Thoracic aorta (tissue), 2 donors: ENCODE data around the gene SRCAP. TPM values are rescaled to one million over a fixed set of nuclear protein-coding genes. Genes with fewer than 3 reads are reported as not detected.
A peak's percentile ranks its signal among the peaks of the same experiment; 100 is the strongest.

Experiments used
- ATAC-seq: fragments of 150-250 bp; one replicate; pipeline ENCODE4 v1.8.0; 2017; ENCODE audit warnings: low read depth; ENCODE audit not compliant: insufficient number of reproducible peaks, low FRiP score
- DNase-seq: peaks from one replicate; pipeline ENCODE4 v3.0.0-alpha.2; 2020; ENCODE audit warnings: low spot score
- H3K27ac ChIP-seq, 2 donors: fragments of 200-600 bp; sonication (generic); 1 replicate in 1 of 2; 2 replicates in 1 of 2; pipeline ENCODE4 v1.5.1; 2016; ENCODE audit warnings: mild to moderate bottlenecking in 2 of 2, moderate library complexity in 2 of 2
- H3K27me3 ChIP-seq: fragments of 200-600 bp; sonication (generic); replicated peaks from 2 replicates; pipeline ENCODE4 v1.6.0; 2016; ENCODE audit warnings: mild to moderate bottlenecking; ENCODE audit not compliant: insufficient read depth
- H3K36me3 ChIP-seq: fragments of 200-600 bp; sonication (generic); one replicate; pipeline ENCODE4 v1.5.1; 2016
- H3K4me1 ChIP-seq, 2 donors: fragments of 200-600 bp; sonication (generic); 1 replicate in 1 of 2; 2 replicates in 1 of 2; pipeline versions ENCODE4 v1.5.1 to v1.6.0; 2016; ENCODE audit warnings: low read depth in 2 of 2, mild to moderate bottlenecking in 1 of 2; ENCODE audit not compliant: control insufficient read depth in 1 of 2
- H3K4me3 ChIP-seq: fragments of 200-600 bp; sonication (generic); 2 replicates; pipeline ENCODE4 v1.5.1; 2016; ENCODE audit warnings: mild to moderate bottlenecking
- H3K9me3 ChIP-seq: fragments of 200-600 bp; sonication (generic); 2 replicates; pipeline ENCODE4 v1.5.1; 2016
- CTCF ChIP-seq: fragments of 200-600 bp; sonication (generic); IDR thresholded peaks from one replicate; pipeline ENCODE4 v1.5.1; 2019; ENCODE audit warnings: antibody characterized with exemption
- total RNA-seq, 2 donors: library from RNA; depleted of rRNA; stranded (reverse); fragments of >200 nt; gene quantifications; one replicate each; pipeline versions ENCODE4 v1.1.0 to v1.2.3, GENCODE V29; 2016

SRCAP gene
- total RNA-seq, 2 donors from 2014 or later: 39.9 to 86.1 TPM

- Histone ChIP-seq H3K27ac (no peak overlapping the region), H3K27me3 (no peaks in the 10 kb centered on the region), H3K9me3 (no peaks in the 10 kb centered on the region), H3K36me3 (no peaks in the 10 kb centered on the region), H3K4me3 (no peak overlapping the region), H3K4me1 (peaks cover 15 to 36% of the 10 kb centered on the region in 2 donors)
- ATAC-seq (no peak), DNase-seq (no peak)
- no peak for TF ChIP-seq CTCF
Measured at GRCh38 chr16:30745082-30745481, 46.1 kb downstream of the SRCAP start.

GRCh38 chr16:30746638-30747175 lies 47.7 kb downstream of the SRCAP start:
- TF ChIP-seq CTCF: no peak
- no peak overlapping the region for H3K4me3 ChIP-seq
- H3K4me1 ChIP-seq: peaks cover 4 to 20% of the 10 kb centered on the region in 2 donors
- peaks cover 6% of the 10 kb centered on the region for H3K36me3 ChIP-seq
- ATAC-seq (no peak), DNase-seq (no peak)
- H3K27me3 ChIP-seq: no peaks in the 10 kb centered on the region
- H3K27ac ChIP-seq: peak overlapping the region in 1 of 2 donors; percentile 77
- H3K9me3 ChIP-seq: no peaks in the 10 kb centered on the region

DNA sequence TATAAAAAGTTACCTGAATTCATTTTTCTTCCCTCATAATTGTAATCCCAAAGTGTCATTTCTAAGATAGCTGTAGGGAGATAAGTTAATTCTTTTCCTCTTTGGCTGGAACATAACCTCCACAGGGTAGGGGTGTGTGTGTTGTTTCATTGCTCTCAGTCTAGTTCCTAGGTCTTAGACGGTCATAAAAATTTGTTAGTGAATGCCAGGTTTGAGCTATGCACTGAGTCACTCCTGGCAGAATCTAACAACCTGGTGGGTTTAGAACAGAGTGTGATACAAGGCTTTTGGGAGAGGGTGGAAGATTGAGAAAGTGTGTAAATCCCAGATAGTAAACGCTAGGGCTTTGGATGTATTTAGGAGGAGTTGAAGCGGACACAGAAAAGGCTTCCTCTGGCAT lies 48.4 kb downstream of the SRCAP start:
- Histone ChIP-seq H3K9me3 (no peaks in the 10 kb centered on the region), H3K36me3 (peaks cover 9% of the 10 kb centered on the region), H3K27me3 (no peaks in the 10 kb centered on the region), H3K27ac (peak overlapping the region; percentile 77 to 88), H3K4me3 (peak overlapping the region; percentile 85), H3K4me1 (peaks cover 3 to 15% of the 10 kb centered on the region in 2 donors)
- DNase-seq: no peak
- no peak for ATAC-seq
- TF ChIP-seq CTCF: no peak

DNA sequence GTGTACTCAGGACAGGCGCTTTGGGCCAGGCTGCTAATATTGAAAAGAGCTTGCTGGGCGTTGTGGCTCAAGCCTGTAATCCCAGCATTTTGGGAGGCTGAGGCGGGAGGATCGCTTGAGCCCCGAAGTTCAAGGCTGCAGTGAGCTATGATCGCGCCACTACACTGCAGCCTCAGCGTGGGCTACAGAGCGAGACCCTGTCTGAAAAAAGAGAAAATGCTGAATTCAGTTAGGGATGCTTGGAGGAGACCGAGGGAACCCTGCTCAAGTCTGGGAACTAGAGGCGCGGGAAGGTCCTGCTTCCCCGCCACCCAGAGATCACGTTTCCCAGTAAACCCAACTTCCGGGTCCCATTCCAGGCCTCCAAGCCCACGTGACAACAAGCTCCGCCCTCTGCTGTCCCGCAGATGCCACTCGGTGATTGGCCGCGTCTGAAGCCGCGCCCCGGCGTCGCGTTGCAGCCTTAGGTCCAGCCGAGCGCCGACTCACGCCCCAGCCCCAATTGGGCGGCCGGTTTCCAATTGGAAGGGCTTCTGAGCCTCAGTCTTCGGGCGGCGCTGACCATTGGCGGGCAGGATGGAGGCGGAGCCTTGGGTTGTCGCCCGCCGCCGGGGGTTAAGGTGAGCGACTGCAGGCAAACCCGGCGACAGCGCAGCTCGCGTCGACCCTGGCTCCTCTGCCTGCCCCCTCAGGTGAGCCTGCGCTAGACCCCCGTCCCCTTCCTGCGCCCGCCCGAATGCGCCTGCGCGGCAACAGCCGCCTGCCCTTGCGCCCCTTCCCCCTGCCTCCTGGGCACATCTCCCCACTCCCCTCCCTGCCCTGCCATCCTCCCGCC lies 49.0 kb downstream of the SRCAP start, which contains the start of gene PHKG2:
Gene PHKG2 (plus strand): TSS at position 627 of the 835 bp plus-strand sequence. CDS start 396 bp downstream, outside the sequence.
- peak; percentile 96 for DNase-seq
- Histone ChIP-seq H3K9me3 (no peaks in the 10 kb centered on the region), H3K27ac (peak within 1 kb of the TSS; percentile 77 to 88), H3K36me3 (peaks cover 16% of the 10 kb centered on the region), H3K4me3 (peak within 1 kb of the TSS; percentile 85), H3K4me1 (peaks cover 3 to 15% of the 10 kb centered on the region in 2 donors), H3K27me3 (no peaks in the 10 kb centered on the region)
- peak; percentile 96 for ATAC-seq
- TF ChIP-seq CTCF: no peak

GRCh38 chr16:30748634-30749445 lies 49.9 kb downstream of the SRCAP start:
- Histone ChIP-seq H3K27ac (peak overlapping the region; percentile 53 to 77), H3K9me3 (no peaks in the 10 kb centered on the region), H3K4me1 (peaks cover 3 to 15% of the 10 kb centered on the region in 2 donors), H3K36me3 (peaks cover 19% of the 10 kb centered on the region), H3K4me3 (peak overlapping the region; percentile 85), H3K27me3 (no peaks in the 10 kb centered on the region)
- TF ChIP-seq CTCF: no peak
- ATAC-seq (no peak), DNase-seq (no peak)
